Keratinocyte (primary cell): ENCODE measurements around the gene C10orf71. TPM values are rescaled to one million over a fixed set of nuclear protein-coding genes. Genes with fewer than 3 reads are reported as not detected.

Experiments used
- DNase-seq: peaks from one replicate; pipeline ENCODE4 v3.0.0-alpha.2; 2011; ENCODE audit warnings: low read depth, missing footprints, low spot score
- FAIRE-seq: peaks from 2 replicates; lab custom pipeline; 2011; peaks lifted over from hg19 to GRCh38; lab: Jason Lieb, UNC
- H2AFZ ChIP-seq: 2 replicates; pipeline ENCODE4 v1.6.0; 2012; ENCODE audit warnings: low read length, control low read depth, inconsistent platforms; ENCODE audit not compliant: control insufficient read depth
- H3K27ac ChIP-seq: 2 replicates; pipeline ENCODE4 v1.5.1; 2011; ENCODE audit warnings: low read length; ENCODE audit not compliant: control insufficient read depth, insufficient read depth
- H3K27me3 ChIP-seq: 3 replicates; pipeline ENCODE4 v1.6.0; 2011; ENCODE audit warnings: low read length; ENCODE audit not compliant: control insufficient read depth, insufficient read depth; ENCODE audit errors: extremely low read depth
- H3K36me3 ChIP-seq, 2 experiments: 2 replicates in 1 of 2; 3 replicates in 1 of 2; pipeline ENCODE4 v1.5.1; 2011; ENCODE audit warnings: low read length in 2 of 2, mild to moderate bottlenecking in 1 of 2; ENCODE audit not compliant: control insufficient read depth in 2 of 2, insufficient read depth in 2 of 2; ENCODE audit errors: extremely low read depth in 1 of 2
- H3K4me1 ChIP-seq: 3 replicates; pipeline ENCODE4 v1.5.1; 2011; ENCODE audit warnings: low read length; ENCODE audit not compliant: control insufficient read depth, insufficient read depth; ENCODE audit errors: extremely low read depth
- H3K4me2 ChIP-seq: 3 replicates; pipeline ENCODE4 v1.6.0; 2011; ENCODE audit warnings: low read depth, low read length; ENCODE audit not compliant: control insufficient read depth, insufficient read depth; ENCODE audit errors: extremely low read depth
- H3K4me3 ChIP-seq, 3 experiments: fragments of 200-600 bp in 1 of 3; sonication (generic) in 1 of 3; 2 replicates in 2 of 3; 3 replicates in 1 of 3; pipeline ENCODE4 v1.5.1; 2011 to 2016; ENCODE audit warnings: low read length in 3 of 3, mild to moderate bottlenecking in 3 of 3, control low read depth in 2 of 3, inconsistent platforms in 1 of 3, low read depth in 1 of 3, mixed read lengths in 1 of 3, mixed run types in 1 of 3, moderate library complexity in 1 of 3; ENCODE audit not compliant: control insufficient read depth in 2 of 3, insufficient read depth in 2 of 3; ENCODE audit errors: extremely low read depth in 1 of 3
- H3K79me2 ChIP-seq: 2 replicates; pipeline ENCODE4 v1.6.0; 2012; ENCODE audit warnings: low read length; ENCODE audit not compliant: control insufficient read depth, insufficient read depth
- H3K9ac ChIP-seq: 3 replicates; pipeline ENCODE4 v1.6.0; 2011; ENCODE audit warnings: low read length; ENCODE audit not compliant: control insufficient read depth, insufficient read depth; ENCODE audit errors: extremely low read depth
- H3K9me1 ChIP-seq: 3 replicates; pipeline ENCODE4 v1.6.0; 2011; ENCODE audit warnings: low read length; ENCODE audit not compliant: control insufficient read depth, insufficient read depth; ENCODE audit errors: extremely low read depth
- H3K9me3 ChIP-seq: 2 replicates; pipeline ENCODE4 v1.5.1; 2012; ENCODE audit warnings: low read depth, low read length; ENCODE audit not compliant: control insufficient read depth
- H4K20me1 ChIP-seq: 3 replicates; pipeline ENCODE4 v1.6.0; 2011; ENCODE audit warnings: low read length; ENCODE audit not compliant: control insufficient read depth, insufficient read depth; ENCODE audit errors: extremely low read depth
- CTCF ChIP-seq, 3 experiments: IDR thresholded peaks in 1 of 3; conservative IDR thresholded peaks in 1 of 3; optimal IDR thresholded peaks in 1 of 3; 2 replicates in 2 of 3; 3 replicates in 1 of 3; pipeline versions ENCODE3 to v1.5.1; 2011; ENCODE audit warnings: low read length in 3 of 3, mild to moderate bottlenecking in 3 of 3, moderate library complexity in 2 of 3, control low read depth in 1 of 3, inconsistent platforms in 1 of 3; ENCODE audit not compliant: insufficient read depth in 2 of 3; ENCODE audit errors: extremely low read depth in 1 of 3
- EZH2 ChIP-seq: IDR thresholded peaks from one replicate; pipeline ENCODE4 v1.6.1; 2012; ENCODE audit warnings: inconsistent platforms, mild to moderate bottlenecking, low read length, moderate library complexity
- dilution Hi-C: fragments of 300-500 bp; cut with MboI; formaldehyde crosslinking; loops from one replicate; pipeline ENCODE4 v1.7.0; 2020; ENCODE audit warnings: low sequenced_read_pairs; ENCODE audit not compliant: extremely low pct_ligation_motif_present
- polyA plus RNA-seq, 5 experiments: library from polyadenylated mRNA; depleted of rRNA in 3 of 5; stranded (reverse) in 3 of 5; stranded (forward) in 1 of 5; unstranded in 1 of 5; fragments of >200 nt; gene quantifications; 1 replicate in 1 of 5; 2 replicates in 3 of 5; 3 replicates in 1 of 5; pipeline versions ENCODE4 v1.2.1 to v1.2.3, GENCODE V29; 2011 to 2012; ENCODE audit warnings: missing spikeins in 2 of 5, low read depth in 1 of 5, low replicate concordance in 1 of 5

The C10orf71 gene
- polyA plus RNA-seq, 1 donor (not counting 4 experiments of a cell fraction or from before 2014, with no cell fraction given): not detected

GRCh38 chr10:49279015-49279880, 19.7 kb upstream of the C10orf71 start:
- no peaks in the 10 kb centered on the region for H3K4me1 ChIP-seq
- no peaks in the 10 kb centered on the region for H3K9me1 ChIP-seq
- no peaks in the 10 kb centered on the region for H3K79me2 ChIP-seq
- no peak overlapping the region for H3K4me2 ChIP-seq
- TF ChIP-seq CTCF (optimal IDR thresholded peaks at IDR 0.05 in 1 of 3, IDR thresholded peaks at IDR 0.05 in 1 of 3, conservative IDR thresholded peaks at IDR 0.05 in 1 of 3; ENCODE audit: extremely low read depth in 1 of 3, insufficient read depth in 2 of 3, low read length in 3 of 3) (no peak), EZH2 (no peak)
- H3K4me3 ChIP-seq: no peak overlapping the region
- H3K9me3 ChIP-seq: no peaks in the 10 kb centered on the region
- no peak overlapping the region for H3K9ac ChIP-seq
- H2AFZ ChIP-seq: no peak overlapping the region
- H3K27me3 ChIP-seq: peaks cover 4% of the 10 kb centered on the region
- H3K27ac ChIP-seq: no peak overlapping the region
- FAIRE-seq (no peak), DNase-seq (no peak)
- H4K20me1 ChIP-seq: no peaks in the 10 kb centered on the region
- dilution Hi-C loops: no loop called here
- no peaks in the 10 kb centered on the region for H3K36me3 ChIP-seq

GRCh38 chr10:49280001-49280408, 19.0 kb upstream of the C10orf71 start:
- FAIRE-seq: no peak
- H3K36me3 ChIP-seq: no peaks in the 10 kb centered on the region
- TF ChIP-seq EZH2 (no peak), CTCF (optimal IDR thresholded peaks at IDR 0.05 in 1 of 3, IDR thresholded peaks at IDR 0.05 in 1 of 3, conservative IDR thresholded peaks at IDR 0.05 in 1 of 3; ENCODE audit: extremely low read depth in 1 of 3, insufficient read depth in 2 of 3, low read length in 3 of 3) (no peak)
- no peak overlapping the region for H3K27ac ChIP-seq
- no peaks in the 10 kb centered on the region for H4K20me1 ChIP-seq
- no peak overlapping the region for H3K4me3 ChIP-seq
- no peaks in the 10 kb centered on the region for H3K9me3 ChIP-seq
- no peaks in the 10 kb centered on the region for H3K4me1 ChIP-seq
- dilution Hi-C loops: no loop called here
- DNase-seq: no peak
- no peak overlapping the region for H3K9ac ChIP-seq
- H3K27me3 ChIP-seq: peaks cover 4% of the 10 kb centered on the region
- H3K79me2 ChIP-seq: no peaks in the 10 kb centered on the region
- H3K4me2 ChIP-seq: no peak overlapping the region
- H2AFZ ChIP-seq: no peak overlapping the region
- no peaks in the 10 kb centered on the region for H3K9me1 ChIP-seq
